WTC11 (cell line): Measurements from ENCODE around the gene POLR2A. TPM values are rescaled to one million over a fixed set of nuclear protein-coding genes. Genes with fewer than 3 reads are reported as not detected.

ENCODE experiments used
- ATAC-seq: fragments of 200-7000 bp; cut with Tn5 transposase; 2 replicates; pipeline ENCODE4 v1.10.0; 2021; ENCODE audit warnings: mild to moderate bottlenecking, moderate library complexity
- CTCF ChIA-PET: fragments of 300-600 bp; sonication (Branson Sonifier 250); formaldehyde crosslinking; loops from one replicate; lab custom pipeline; 2021; ENCODE audit warnings: antibody characterized with exemption; lab: Charles Lee
- POLR2A ChIA-PET: fragments of 350-600 bp; sonication (Branson Sonifier 250); formaldehyde crosslinking; loops from one replicate; lab custom pipeline; 2021; ENCODE audit warnings: antibody characterized with exemption; lab: Charles Lee
- DNase-seq: peaks from one replicate; pipeline ENCODE4 v3.0.0; 2021; ENCODE audit warnings: low spot score
- H3K27ac Mint-ChIP-seq: 2 replicates; pipeline ENCODE4 v1.8.0; 2021; ENCODE audit warnings: mixed read lengths
- H3K27me3 Mint-ChIP-seq: 2 replicates; pipeline ENCODE4 v1.8.0; 2021; ENCODE audit warnings: low read depth, mild to moderate bottlenecking, moderate library complexity, mixed read lengths
- H3K36me3 Mint-ChIP-seq: 2 replicates; pipeline ENCODE4 v1.8.0; 2021; ENCODE audit warnings: mixed read lengths
- H3K4me1 Mint-ChIP-seq: 2 replicates; pipeline ENCODE4 v1.8.0; 2022; ENCODE audit warnings: mixed read lengths
- H3K4me3 Mint-ChIP-seq: 2 replicates; pipeline ENCODE4 v1.8.0; 2021; ENCODE audit warnings: mild to moderate bottlenecking, moderate library complexity, mixed read lengths
- H3K9me3 Mint-ChIP-seq: 2 replicates; pipeline ENCODE4 v1.8.0; 2021; ENCODE audit warnings: mixed read lengths
- ATF1 ChIP-seq: sonication (generic); formaldehyde crosslinking; IDR thresholded peaks from 2 replicates; pipeline ENCODE4 v1.8.1; 2023; ENCODE audit warnings: mild to moderate bottlenecking, moderate library complexity, missing genetic modification reagents
- FOXJ3 ChIP-seq: sonication (generic); formaldehyde crosslinking; IDR thresholded peaks from 2 replicates; pipeline ENCODE4 v1.9.0; 2021; ENCODE audit warnings: missing genetic modification reagents, mild to moderate bottlenecking, borderline replicate concordance
- GABPB1 ChIP-seq: sonication (generic); formaldehyde crosslinking; IDR thresholded peaks from 2 replicates; pipeline ENCODE4 v1.8.1; 2023; ENCODE audit warnings: mild to moderate bottlenecking, missing genetic modification reagents
- GTF2I ChIP-seq: fragments of 250-450 bp; sonication (Bioruptor Pico); conservative IDR thresholded peaks from 2 replicates; pipeline ENCODE4 v1.4.0; 2021; ENCODE audit warnings: mild to moderate bottlenecking
- MXD4 ChIP-seq: fragments of 250-450 bp; sonication (Bioruptor Pico); IDR thresholded peaks from 2 replicates; pipeline ENCODE4 v1.8.0; 2021; ENCODE audit warnings: mild to moderate bottlenecking, moderate library complexity, borderline replicate concordance
- NR1H2 ChIP-seq: sonication (generic); formaldehyde crosslinking; IDR thresholded peaks from 2 replicates; pipeline ENCODE4 v1.9.0; 2021; ENCODE audit warnings: mild to moderate bottlenecking, moderate library complexity, missing genetic modification reagents
- PRRX2 ChIP-seq: fragments of 250-450 bp; sonication (Bioruptor Pico); IDR thresholded peaks from 2 replicates; pipeline ENCODE4 v1.8.0; 2021; ENCODE audit warnings: mild to moderate bottlenecking
- RELA ChIP-seq: sonication (generic); formaldehyde crosslinking; IDR thresholded peaks from 2 replicates; pipeline ENCODE4 v1.8.1; 2022; ENCODE audit warnings: missing genetic modification reagents, mild to moderate bottlenecking, borderline replicate concordance
- RORB ChIP-seq: fragments of 250-450 bp; sonication (Bioruptor Pico); IDR thresholded peaks from 2 replicates; pipeline ENCODE4 v1.9.0; 2021; ENCODE audit warnings: mild to moderate bottlenecking
- TEAD4 ChIP-seq: sonication (generic); formaldehyde crosslinking; IDR thresholded peaks from 2 replicates; pipeline ENCODE4 v1.8.0; 2022; ENCODE audit warnings: mild to moderate bottlenecking, missing genetic modification reagents
- ZNF671 ChIP-seq: fragments of 250-450 bp; sonication (Bioruptor Pico); IDR thresholded peaks from 2 replicates; pipeline ENCODE4 v1.8.0; 2021; ENCODE audit warnings: mild to moderate bottlenecking
- total RNA-seq: library from RNA; stranded (reverse); gene quantifications from 3 replicates; pipeline ENCODE4 v1.2.3, GENCODE V29; 2021
- TF ChIP-seq, protein P1 (sequence below): fragments of 250-450 bp; sonication (Bioruptor Pico); conservative IDR thresholded peaks from 2 replicates; pipeline ENCODE4 v1.9.0; 2021; ENCODE audit warnings: mild to moderate bottlenecking
- TF ChIP-seq, protein P2 (sequence below): fragments of 250-450 bp; sonication (Bioruptor Pico); IDR thresholded peaks from 2 replicates; pipeline ENCODE4 v1.9.0; 2021; ENCODE audit warnings: mild to moderate bottlenecking, borderline replicate concordance
- TF ChIP-seq, protein P3 (sequence below): sonication (generic); formaldehyde crosslinking; IDR thresholded peaks from 2 replicates; pipeline ENCODE4 v1.8.0; 2023; ENCODE audit warnings: missing genetic modification reagents, mild to moderate bottlenecking, borderline replicate concordance
- TF ChIP-seq, protein P4 (sequence below): sonication (generic); formaldehyde crosslinking; IDR thresholded peaks from 2 replicates; pipeline ENCODE4 v1.8.0; 2022; ENCODE audit warnings: mild to moderate bottlenecking, missing genetic modification reagents
- TF ChIP-seq, protein P5 (sequence below): fragments of 200-600 bp; IDR thresholded peaks from 2 replicates; pipeline ENCODE4 v1.8.0; 2022; ENCODE audit warnings: antibody characterized with exemption
- TF ChIP-seq, protein P6 (sequence below): sonication (generic); formaldehyde crosslinking; IDR thresholded peaks from 2 replicates; pipeline ENCODE4 v1.8.1; 2023; ENCODE audit warnings: mild to moderate bottlenecking, missing genetic modification reagents
- TF ChIP-seq, protein P7 (sequence below): fragments of 250-450 bp; sonication (Bioruptor Pico); IDR thresholded peaks from 2 replicates; pipeline ENCODE4 v1.9.0; 2021; ENCODE audit warnings: moderate library complexity, mild to moderate bottlenecking, inconsistent platforms, borderline replicate concordance
- TF ChIP-seq, protein P8 (sequence below): sonication (generic); formaldehyde crosslinking; IDR thresholded peaks from 2 replicates; pipeline ENCODE4 v1.8.0; 2022; ENCODE audit warnings: mild to moderate bottlenecking, missing genetic modification reagents

Gene POLR2A
- total RNA-seq, 1 experiment from 2014 or later: 170 TPM

DNA sequence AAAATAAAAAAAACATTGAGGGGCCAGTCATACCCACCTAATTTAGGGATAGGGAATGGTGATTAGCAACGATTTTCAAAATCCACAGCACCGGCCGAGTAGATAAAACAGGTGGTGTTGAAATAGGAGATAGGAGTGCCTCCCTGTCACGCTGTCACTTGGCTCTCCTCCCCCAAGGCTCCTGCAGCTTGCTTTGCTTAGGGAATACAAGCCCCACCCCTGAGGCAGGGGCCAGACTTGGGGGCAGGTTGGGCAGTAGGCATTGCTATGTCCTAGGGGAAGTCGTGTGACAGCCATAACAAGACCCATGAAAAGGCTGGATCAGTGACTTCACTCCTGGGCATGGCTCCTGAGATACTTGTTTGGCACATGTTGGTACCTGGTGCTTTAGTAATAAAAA lies 25.8 kb downstream of the POLR2A start (continued):
- TF ChIP-seq, protein P1, sequence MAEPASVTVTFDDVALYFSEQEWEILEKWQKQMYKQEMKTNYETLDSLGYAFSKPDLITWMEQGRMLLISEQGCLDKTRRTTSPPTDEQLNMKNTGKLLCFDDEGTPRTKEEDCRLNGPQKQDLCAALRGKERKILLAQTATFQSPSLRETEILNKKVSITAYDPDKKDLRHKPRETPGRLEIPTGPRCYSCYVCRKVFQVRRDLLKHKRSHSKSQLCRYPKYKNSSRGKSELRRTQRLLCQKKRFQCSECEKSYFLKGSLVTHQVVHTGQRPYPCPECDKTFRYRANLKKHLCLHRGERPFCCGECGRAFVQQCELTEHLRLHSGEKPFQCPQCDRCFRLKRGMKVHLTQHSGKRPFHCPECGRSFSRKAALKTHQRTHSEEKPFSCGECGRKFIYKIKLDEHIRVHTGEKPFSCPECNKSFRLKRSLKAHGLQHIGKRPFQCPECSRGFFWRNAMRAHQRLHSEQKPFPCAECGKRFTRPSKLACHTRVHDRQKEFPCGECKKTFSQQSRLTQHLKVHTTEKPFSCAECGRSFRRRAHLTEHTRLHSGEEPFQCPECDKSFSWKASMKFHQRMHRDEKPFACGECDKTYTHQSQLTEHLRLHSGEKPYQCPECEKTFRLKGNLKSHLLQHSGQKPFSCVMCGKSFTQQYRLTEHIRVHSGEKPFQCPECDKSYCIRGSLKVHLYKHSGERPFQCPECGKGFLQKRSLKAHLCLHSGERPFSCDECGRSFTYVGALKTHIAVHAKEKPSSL: no peak
- no peak for TF ChIP-seq ATF1 (CRISPR knock-in tag)
- no peak for TF ChIP-seq GTF2I (CRISPR knock-in tag)

DNA sequence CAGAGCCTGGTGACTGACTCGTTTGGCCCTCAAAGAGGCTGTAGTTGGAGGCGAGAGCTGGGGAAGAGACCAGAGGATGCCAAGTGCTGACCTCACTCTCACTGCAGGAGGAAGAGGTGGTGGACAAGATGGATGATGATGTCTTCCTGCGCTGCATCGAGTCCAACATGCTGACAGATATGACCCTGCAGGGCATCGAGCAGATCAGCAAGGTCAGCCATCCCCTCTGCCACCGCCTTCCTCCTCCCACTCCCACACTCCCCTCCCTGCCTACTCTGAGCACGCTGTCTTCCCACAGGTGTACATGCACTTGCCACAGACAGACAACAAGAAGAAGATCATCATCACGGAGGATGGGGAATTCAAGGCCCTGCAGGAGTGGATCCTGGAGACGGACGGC lies 26.9 kb downstream of the POLR2A start:
- Mint-ChIP-seq H3K4me3 (no peak overlapping the region), H3K4me1 (no peaks in the 10 kb centered on the region), H3K36me3 (peaks cover 68% of the 10 kb centered on the region), H3K9me3 (no peaks in the 10 kb centered on the region), H3K27me3 (no peaks in the 10 kb centered on the region), H3K27ac (no peak overlapping the region)
- DNase-seq (no peak), ATAC-seq (no peak)
- CTCF ChIA-PET: interaction anchor here (1.2 kb wide), 1 partner anchor 50 kb away, joined by 3 read pairs; no protein-coding TSS in a partner anchor
- POLR2A ChIA-PET: no interaction called here
- TF ChIP-seq, protein P2, sequence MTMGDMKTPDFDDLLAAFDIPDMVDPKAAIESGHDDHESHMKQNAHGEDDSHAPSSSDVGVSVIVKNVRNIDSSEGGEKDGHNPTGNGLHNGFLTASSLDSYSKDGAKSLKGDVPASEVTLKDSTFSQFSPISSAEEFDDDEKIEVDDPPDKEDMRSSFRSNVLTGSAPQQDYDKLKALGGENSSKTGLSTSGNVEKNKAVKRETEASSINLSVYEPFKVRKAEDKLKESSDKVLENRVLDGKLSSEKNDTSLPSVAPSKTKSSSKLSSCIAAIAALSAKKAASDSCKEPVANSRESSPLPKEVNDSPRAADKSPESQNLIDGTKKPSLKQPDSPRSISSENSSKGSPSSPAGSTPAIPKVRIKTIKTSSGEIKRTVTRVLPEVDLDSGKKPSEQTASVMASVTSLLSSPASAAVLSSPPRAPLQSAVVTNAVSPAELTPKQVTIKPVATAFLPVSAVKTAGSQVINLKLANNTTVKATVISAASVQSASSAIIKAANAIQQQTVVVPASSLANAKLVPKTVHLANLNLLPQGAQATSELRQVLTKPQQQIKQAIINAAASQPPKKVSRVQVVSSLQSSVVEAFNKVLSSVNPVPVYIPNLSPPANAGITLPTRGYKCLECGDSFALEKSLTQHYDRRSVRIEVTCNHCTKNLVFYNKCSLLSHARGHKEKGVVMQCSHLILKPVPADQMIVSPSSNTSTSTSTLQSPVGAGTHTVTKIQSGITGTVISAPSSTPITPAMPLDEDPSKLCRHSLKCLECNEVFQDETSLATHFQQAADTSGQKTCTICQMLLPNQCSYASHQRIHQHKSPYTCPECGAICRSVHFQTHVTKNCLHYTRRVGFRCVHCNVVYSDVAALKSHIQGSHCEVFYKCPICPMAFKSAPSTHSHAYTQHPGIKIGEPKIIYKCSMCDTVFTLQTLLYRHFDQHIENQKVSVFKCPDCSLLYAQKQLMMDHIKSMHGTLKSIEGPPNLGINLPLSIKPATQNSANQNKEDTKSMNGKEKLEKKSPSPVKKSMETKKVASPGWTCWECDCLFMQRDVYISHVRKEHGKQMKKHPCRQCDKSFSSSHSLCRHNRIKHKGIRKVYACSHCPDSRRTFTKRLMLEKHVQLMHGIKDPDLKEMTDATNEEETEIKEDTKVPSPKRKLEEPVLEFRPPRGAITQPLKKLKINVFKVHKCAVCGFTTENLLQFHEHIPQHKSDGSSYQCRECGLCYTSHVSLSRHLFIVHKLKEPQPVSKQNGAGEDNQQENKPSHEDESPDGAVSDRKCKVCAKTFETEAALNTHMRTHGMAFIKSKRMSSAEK (CRISPR knock-in tag): no peak
- no peak for TF ChIP-seq NR1H2 (CRISPR knock-in tag)
- TF ChIP-seq ZNF671 (CRISPR knock-in tag): no peak
- TF ChIP-seq RORB (CRISPR knock-in tag): no peak
- TF ChIP-seq, protein P3, sequence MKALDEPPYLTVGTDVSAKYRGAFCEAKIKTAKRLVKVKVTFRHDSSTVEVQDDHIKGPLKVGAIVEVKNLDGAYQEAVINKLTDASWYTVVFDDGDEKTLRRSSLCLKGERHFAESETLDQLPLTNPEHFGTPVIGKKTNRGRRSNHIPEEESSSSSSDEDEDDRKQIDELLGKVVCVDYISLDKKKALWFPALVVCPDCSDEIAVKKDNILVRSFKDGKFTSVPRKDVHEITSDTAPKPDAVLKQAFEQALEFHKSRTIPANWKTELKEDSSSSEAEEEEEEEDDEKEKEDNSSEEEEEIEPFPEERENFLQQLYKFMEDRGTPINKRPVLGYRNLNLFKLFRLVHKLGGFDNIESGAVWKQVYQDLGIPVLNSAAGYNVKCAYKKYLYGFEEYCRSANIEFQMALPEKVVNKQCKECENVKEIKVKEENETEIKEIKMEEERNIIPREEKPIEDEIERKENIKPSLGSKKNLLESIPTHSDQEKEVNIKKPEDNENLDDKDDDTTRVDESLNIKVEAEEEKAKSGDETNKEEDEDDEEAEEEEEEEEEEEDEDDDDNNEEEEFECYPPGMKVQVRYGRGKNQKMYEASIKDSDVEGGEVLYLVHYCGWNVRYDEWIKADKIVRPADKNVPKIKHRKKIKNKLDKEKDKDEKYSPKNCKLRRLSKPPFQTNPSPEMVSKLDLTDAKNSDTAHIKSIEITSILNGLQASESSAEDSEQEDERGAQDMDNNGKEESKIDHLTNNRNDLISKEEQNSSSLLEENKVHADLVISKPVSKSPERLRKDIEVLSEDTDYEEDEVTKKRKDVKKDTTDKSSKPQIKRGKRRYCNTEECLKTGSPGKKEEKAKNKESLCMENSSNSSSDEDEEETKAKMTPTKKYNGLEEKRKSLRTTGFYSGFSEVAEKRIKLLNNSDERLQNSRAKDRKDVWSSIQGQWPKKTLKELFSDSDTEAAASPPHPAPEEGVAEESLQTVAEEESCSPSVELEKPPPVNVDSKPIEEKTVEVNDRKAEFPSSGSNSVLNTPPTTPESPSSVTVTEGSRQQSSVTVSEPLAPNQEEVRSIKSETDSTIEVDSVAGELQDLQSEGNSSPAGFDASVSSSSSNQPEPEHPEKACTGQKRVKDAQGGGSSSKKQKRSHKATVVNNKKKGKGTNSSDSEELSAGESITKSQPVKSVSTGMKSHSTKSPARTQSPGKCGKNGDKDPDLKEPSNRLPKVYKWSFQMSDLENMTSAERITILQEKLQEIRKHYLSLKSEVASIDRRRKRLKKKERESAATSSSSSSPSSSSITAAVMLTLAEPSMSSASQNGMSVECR (CRISPR knock-in tag): no peak
- TF ChIP-seq MXD4: no peak
- no peak for TF ChIP-seq PRRX2
- TF ChIP-seq, protein P4, sequence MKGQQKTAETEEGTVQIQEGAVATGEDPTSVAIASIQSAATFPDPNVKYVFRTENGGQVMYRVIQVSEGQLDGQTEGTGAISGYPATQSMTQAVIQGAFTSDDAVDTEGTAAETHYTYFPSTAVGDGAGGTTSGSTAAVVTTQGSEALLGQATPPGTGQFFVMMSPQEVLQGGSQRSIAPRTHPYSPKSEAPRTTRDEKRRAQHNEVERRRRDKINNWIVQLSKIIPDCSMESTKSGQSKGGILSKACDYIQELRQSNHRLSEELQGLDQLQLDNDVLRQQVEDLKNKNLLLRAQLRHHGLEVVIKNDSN (CRISPR knock-in tag): no peak
- TF ChIP-seq, protein P5, sequence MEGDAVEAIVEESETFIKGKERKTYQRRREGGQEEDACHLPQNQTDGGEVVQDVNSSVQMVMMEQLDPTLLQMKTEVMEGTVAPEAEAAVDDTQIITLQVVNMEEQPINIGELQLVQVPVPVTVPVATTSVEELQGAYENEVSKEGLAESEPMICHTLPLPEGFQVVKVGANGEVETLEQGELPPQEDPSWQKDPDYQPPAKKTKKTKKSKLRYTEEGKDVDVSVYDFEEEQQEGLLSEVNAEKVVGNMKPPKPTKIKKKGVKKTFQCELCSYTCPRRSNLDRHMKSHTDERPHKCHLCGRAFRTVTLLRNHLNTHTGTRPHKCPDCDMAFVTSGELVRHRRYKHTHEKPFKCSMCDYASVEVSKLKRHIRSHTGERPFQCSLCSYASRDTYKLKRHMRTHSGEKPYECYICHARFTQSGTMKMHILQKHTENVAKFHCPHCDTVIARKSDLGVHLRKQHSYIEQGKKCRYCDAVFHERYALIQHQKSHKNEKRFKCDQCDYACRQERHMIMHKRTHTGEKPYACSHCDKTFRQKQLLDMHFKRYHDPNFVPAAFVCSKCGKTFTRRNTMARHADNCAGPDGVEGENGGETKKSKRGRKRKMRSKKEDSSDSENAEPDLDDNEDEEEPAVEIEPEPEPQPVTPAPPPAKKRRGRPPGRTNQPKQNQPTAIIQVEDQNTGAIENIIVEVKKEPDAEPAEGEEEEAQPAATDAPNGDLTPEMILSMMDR: no peak
- TF ChIP-seq, protein P6, sequence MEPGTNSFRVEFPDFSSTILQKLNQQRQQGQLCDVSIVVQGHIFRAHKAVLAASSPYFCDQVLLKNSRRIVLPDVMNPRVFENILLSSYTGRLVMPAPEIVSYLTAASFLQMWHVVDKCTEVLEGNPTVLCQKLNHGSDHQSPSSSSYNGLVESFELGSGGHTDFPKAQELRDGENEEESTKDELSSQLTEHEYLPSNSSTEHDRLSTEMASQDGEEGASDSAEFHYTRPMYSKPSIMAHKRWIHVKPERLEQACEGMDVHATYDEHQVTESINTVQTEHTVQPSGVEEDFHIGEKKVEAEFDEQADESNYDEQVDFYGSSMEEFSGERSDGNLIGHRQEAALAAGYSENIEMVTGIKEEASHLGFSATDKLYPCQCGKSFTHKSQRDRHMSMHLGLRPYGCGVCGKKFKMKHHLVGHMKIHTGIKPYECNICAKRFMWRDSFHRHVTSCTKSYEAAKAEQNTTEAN (CRISPR knock-in tag): no peak
- TF ChIP-seq FOXJ3: no peak
- TF ChIP-seq, protein P7, sequence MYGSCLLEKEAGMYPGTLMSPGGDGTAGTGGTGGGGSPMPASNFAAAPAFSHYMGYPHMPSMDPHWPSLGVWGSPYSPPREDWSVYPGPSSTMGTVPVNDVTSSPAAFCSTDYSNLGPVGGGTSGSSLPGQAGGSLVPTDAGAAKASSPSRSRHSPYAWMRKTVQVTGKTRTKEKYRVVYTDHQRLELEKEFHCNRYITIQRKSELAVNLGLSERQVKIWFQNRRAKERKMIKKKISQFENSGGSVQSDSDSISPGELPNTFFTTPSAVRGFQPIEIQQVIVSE: no peak
- no peak for TF ChIP-seq RELA (CRISPR knock-in tag)
- no peak for TF ChIP-seq GABPB1 (CRISPR knock-in tag)
- TF ChIP-seq, protein P8, sequence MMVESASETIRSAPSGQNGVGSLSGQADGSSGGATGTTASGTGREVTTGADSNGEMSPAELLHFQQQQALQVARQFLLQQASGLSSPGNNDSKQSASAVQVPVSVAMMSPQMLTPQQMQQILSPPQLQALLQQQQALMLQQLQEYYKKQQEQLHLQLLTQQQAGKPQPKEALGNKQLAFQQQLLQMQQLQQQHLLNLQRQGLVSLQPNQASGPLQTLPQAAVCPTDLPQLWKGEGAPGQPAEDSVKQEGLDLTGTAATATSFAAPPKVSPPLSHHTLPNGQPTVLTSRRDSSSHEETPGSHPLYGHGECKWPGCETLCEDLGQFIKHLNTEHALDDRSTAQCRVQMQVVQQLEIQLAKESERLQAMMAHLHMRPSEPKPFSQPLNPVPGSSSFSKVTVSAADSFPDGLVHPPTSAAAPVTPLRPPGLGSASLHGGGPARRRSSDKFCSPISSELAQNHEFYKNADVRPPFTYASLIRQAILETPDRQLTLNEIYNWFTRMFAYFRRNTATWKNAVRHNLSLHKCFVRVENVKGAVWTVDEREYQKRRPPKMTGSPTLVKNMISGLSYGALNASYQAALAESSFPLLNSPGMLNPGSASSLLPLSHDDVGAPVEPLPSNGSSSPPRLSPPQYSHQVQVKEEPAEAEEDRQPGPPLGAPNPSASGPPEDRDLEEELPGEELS: no peak
- no peak for TF ChIP-seq GTF2I (CRISPR knock-in tag)
- TF ChIP-seq TEAD4 (CRISPR knock-in tag): no peak
